Activated CD4-positive, alpha-beta T cell treated with anti-CD3 and anti-CD28 coated beads, Interleukin-2, amount 50 U/mL, for 24 hours (primary cell): Measurements from ENCODE around the gene SUPV3L1.
A peak's percentile ranks its signal among the peaks of the same experiment; 100 is the strongest.

Experiments
- DNase-seq, 2 donors: peaks; one replicate each; pipeline ENCODE4 v3.0.0-alpha.2; 2020; ENCODE audit warnings: low read depth in 1 of 2, low spot score in 1 of 2

The SUPV3L1 gene

DNA sequence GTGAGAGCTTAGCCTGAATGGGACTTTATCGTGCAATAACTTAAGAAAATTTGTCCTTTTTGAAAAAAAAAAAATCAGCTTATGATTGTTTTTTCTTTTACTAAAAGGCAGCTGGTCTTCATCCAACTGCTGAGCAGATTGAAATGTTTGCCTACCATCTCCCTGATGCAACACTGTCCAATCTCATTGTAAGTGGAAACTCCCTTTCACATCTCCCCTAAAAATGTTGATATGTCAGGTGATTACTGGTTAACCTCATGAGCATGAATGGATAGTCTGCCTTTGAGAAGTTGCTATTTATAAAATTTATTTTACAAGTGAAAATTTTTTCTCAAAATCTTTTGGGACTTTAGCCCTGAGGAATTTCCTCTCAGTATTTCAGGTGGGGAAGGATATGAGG, 22.3 kb downstream of the SUPV3L1 start:
- DNase-seq: no peak

GRCh38 chr10:69208761-69209160, 28.7 kb downstream of the SUPV3L1 start:
- DNase-seq: no peak

GRCh38 chr10:69209787-69210484, 29.9 kb downstream of the SUPV3L1 start:
- DNase-seq: no peak

DNA sequence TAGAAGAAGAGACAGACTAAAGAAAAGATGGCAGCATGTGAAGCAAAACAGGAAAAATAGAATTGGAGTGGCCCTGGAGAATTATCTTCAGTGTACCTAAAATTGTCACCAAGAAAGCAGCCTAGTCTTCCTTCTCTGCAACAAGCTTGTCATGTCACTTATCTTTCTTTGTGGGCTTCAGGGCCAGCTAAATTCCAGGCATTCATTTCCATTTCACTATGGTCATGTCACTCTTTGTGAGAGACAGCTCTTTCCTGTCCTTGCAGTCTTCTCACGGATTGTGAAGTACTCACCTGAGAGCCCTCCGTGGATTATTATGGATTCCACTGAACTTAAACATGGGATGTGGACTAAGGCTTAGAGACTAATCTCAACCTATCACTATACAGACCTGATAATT, 31.1 kb downstream of the SUPV3L1 start:
- DNase-seq: no peak

DNA sequence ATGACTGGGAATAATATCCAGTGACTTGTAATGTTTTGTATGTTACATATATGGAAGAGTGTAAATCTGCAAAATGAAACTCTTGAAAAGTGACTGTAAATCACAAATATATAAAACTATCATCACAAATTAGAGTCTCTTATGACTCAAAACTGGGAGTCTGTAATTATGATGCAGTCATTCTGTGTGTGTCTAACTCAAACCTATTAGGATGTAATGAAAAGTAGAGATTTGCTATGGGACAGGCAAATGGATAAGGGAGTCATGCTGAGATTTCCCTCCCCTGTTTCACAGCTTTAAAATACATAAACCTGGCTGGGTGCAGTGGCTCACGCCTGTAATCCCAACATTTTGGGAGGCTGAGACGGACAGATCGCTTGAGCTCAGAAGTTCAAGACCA, 31.5 kb downstream of the SUPV3L1 start:
- no peak for DNase-seq

GRCh38 chr10:69213591-69214311, 33.7 kb downstream of the SUPV3L1 start:
- DNase-seq: no peak

DNA sequence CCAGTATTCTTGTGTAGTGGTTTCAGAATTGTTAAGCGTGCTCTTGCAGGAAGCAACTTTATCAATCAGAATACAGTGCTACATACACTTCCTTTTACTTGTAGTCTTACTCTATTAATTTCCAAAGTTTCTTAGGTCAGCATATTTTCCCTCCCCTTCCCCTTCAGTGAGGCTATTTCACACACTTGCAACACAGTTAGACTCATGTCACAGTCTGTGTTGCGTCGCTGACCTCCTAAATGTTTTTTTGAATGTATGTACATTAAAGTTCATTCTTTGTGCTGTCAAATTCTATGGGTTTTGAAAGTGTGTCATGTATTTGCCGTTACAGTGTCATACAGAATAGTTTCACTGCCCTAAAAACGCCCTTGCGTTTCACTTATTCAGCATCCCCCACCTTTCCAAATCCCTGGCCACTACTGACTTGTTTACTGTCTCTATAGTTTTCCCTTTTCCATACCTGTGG, 34.7 kb downstream of the SUPV3L1 start:
- no peak for DNase-seq

GRCh38 chr10:69215405-69216171, 35.6 kb downstream of the SUPV3L1 start:
- no peak for DNase-seq

DNA sequence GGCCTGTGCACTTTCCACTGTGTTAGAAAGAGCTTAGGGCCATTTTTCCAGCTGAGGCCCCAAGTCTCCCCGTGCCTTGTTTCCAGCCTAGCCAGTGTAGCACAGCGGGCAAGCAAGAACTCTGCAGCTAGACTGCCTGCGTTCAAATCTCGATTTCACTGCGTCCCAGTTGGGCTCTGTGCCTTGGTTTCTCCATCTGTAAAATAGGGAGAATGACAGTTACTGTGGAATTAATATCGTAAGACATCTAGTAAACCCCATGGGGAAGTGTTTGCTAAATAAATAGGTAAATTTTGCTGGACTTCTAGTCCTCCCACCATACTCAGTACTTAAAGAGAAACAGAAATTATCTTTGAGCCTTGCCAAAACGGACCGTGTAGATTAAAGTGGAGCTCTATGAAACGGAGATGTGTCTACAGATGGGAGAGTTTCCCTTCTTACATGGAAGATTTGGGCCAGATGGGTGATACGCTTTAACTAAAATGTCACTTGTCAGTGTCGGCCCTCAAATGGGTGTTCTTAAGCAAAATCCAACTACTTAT, 36.6 kb downstream of the SUPV3L1 start:
- no peak for DNase-seq

- DNase-seq: no peak
Measured at GRCh38 chr10:69217119-69217754, 37.2 kb downstream of the SUPV3L1 start.

DNA sequence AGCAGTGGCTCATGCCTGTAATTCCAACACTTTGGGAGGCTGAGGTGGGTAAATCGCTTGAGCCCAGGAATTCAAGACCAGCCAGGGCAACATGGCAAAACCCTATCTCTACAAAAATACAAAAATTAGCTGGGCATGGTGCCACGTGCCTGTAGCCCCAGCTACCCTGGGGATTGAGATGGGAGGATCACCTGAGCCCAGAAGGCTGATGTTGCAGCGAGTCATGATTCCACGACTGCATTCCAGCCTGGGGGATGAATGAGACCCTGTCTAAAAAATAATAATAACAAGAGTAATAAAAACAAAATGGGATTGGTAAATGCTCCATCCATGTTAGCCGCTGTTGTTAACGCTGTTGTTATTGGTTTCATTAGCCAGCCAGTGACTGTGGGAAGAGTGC, 38.8 kb downstream of the SUPV3L1 start:
- DNase-seq: no peak

- DNase-seq: no peak
Measured at GRCh38 chr10:69220041-69220451, 40.0 kb downstream of the SUPV3L1 start, which contains the start of gene HKDC1. Gene HKDC1, plus strand, starts transcription at chr10:69220332. Its CDS starts 104 bp downstream, at chr10:69220436.

GRCh38 chr10:69220507-69220906, 40.5 kb downstream of the SUPV3L1 start:
- DNase-seq: no peak

GRCh38 chr10:69222157-69223027, 42.4 kb downstream of the SUPV3L1 start:
- peak; percentile 42 to 76 for DNase-seq

GRCh38 chr10:69223028-69223342, 43.0 kb downstream of the SUPV3L1 start:
- DNase-seq: no peak

DNA sequence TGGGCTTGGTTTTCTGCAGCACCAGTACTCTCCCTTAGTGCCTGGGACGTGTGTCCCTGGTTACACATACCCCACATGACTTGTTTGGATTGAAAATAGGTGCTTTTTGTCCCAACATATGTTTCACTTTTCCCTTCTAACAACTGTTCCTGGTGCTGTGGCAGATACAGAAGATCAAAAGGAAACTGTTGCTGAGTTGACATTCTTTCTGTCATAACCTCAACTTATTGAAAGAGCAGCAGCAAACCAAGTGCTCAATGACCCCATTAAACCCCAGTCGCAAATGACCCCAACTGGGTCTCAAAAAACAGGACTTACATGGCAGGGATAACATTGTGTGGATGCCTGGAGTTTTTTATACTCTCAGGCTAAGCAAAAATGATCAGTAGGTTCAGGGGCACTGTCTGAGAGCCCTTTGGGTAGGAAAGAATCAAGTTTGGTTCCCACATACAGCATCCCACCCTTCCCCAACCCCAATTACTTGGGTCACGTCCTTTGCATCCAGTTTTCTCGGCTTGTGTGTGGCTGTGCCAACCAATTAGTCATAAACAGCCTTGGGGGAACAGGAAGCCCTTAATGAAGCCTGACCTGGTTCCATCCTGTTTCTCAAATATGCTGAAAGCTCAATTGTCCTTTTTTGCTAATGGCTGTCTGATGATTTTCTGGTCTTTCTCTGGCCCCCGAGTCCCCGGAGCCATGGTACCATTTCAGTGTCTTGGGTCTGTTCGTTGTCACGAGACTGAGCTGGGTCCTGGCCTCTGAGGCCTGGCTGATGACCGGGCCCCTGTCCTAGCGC, 45.0 kb downstream of the SUPV3L1 start:
- DNase-seq: no peak

DNA sequence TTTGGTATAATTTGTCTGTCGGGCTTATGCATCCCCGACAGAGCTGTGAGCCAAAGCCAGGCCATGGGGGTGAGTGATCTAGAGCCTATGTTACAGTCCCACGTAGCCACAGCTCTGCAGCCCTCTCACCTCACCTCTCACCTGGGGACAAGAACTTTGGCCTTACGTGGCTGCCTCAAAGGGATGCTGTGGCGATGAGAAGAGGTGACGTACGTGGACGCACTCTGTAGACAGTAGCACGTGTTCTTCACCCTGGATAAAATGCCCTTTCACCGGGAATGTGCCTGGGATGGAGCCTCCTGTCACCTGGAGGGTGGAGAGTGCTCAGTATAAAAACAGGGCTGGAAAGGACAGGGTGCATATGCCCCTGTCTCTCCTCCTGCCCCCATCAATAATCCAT, 45.6 kb downstream of the SUPV3L1 start:
- no peak for DNase-seq

DNA sequence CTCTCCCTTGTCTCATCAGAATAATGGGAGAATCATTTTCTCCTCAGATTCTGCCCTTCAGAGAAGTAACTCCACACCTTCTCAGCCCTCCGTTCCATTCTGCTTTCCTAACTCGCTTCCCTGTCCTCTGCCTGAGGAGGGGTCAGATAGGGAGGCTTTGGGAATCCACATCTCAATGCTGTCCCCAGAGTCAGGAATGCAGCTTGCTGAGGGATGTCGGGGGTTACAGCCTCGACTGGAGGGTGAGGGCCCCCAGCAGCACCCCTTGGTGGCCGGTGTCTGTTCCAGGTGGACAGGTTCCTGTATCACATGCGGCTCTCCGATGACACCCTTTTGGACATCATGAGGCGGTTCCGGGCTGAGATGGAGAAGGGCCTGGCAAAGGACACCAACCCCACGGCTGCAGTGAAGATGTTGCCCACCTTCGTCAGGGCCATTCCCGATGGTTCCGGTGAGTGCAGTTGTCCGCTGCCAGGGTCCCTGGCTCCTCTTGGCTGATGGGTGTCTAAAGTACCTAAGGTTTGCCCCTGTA, 47.0 kb downstream of the SUPV3L1 start:
- DNase-seq: no peak

- no peak for DNase-seq
Measured at GRCh38 chr10:69228151-69228550, 48.1 kb downstream of the SUPV3L1 start.
